Thymus (tissue), 11 donors: Measurements from ENCODE around the gene ANKRD10. TPM values are rescaled to one million over a fixed set of nuclear protein-coding genes. Genes with fewer than 3 reads are reported as not detected.
"Not testable (repeated sequence)": the region's sequence is repeated elsewhere in the genome, so short reads cannot be mapped to it uniquely, and the experiment has no call there.

Source experiments
- DNase-seq, 9 donors: peaks; one replicate each; pipeline ENCODE4 v3.0.0-alpha.2; 2013; ENCODE audit warnings: low spot score in 9 of 9, low read depth in 6 of 9, missing footprints in 1 of 9
- H3K27ac ChIP-seq, 2 donors: one replicate each; pipeline ENCODE4 v1.5.1; 2013; ENCODE audit warnings: control low read depth in 1 of 2, low read depth in 1 of 2, low read length in 1 of 2, mild to moderate bottlenecking in 1 of 2, moderate library complexity in 1 of 2
- H3K27me3 ChIP-seq, 2 donors: one replicate each; pipeline ENCODE4 v1.5.1; 2013; ENCODE audit warnings: low read length in 1 of 2; ENCODE audit not compliant: control insufficient read depth in 2 of 2, insufficient read depth in 1 of 2
- H3K36me3 ChIP-seq, 2 donors: one replicate each; pipeline ENCODE4 v1.5.1; 2013; ENCODE audit warnings: low read length in 1 of 2, mild to moderate bottlenecking in 1 of 2, moderate library complexity in 1 of 2; ENCODE audit not compliant: control insufficient read depth in 2 of 2, insufficient read depth in 2 of 2
- H3K4me1 ChIP-seq, 2 donors: one replicate each; pipeline ENCODE4 v1.5.1; 2013; ENCODE audit warnings: low read length in 2 of 2; ENCODE audit not compliant: control insufficient read depth in 2 of 2, insufficient read depth in 2 of 2
- H3K4me3 ChIP-seq, 2 donors: one replicate each; pipeline ENCODE4 v1.5.1; 2013; ENCODE audit warnings: low read length in 2 of 2, control low read depth in 1 of 2, mild to moderate bottlenecking in 1 of 2
- H3K9me3 ChIP-seq, 2 donors: one replicate each; pipeline ENCODE4 v1.5.1; 2013; ENCODE audit warnings: low read length in 1 of 2, mild to moderate bottlenecking in 1 of 2; ENCODE audit not compliant: control insufficient read depth in 2 of 2, insufficient read depth in 1 of 2
- WGBS: extraction: QIAGEN DNeasy Blood & Tissue Kit; methylation state at CpG from one replicate; pipeline ENCODE4 v1.1.7; 2013; 5-methylcytosine and 5-hydroxymethylcytosine counted together
- polyA plus RNA-seq: library from polyadenylated mRNA; stranded (reverse); fragments of 200-250 nt; gene quantifications from one replicate; pipeline ENCODE4 v1.2.3, GENCODE V29; 2013
- total RNA-seq: library from RNA; stranded (reverse); fragments of 120-200 nt; gene quantifications from one replicate; pipeline ENCODE4 v1.2.4, GENCODE V29; 2013
- donor health status: healthy.

The ANKRD10 gene
- total and polyA plus RNA-seq, 2 donors: 85.8 to 207 TPM

GRCh38 chr13:110853235-110853721 is 61.6 kb downstream of the ANKRD10 start:
- Histone ChIP-seq H3K4me3 (no peak overlapping the region), H3K27ac (no peak overlapping the region), H3K9me3 (peaks cover 0 to 4% of the 10 kb centered on the region in 2 donors), H3K4me1 (no peaks in the 10 kb centered on the region), H3K27me3 (peaks cover 0 to 6% of the 10 kb centered on the region in 2 donors), H3K36me3 (no peaks in the 10 kb centered on the region)
- DNase-seq: no peak
- 96% methylated on average over 20 of the region's 20 CpGs for WGBS

GRCh38 chr13:110850840-110851239 is 64.0 kb downstream of the ANKRD10 start:
- Histone ChIP-seq H3K9me3 (peaks cover 0 to 3% of the 10 kb centered on the region in 2 donors), H3K27ac (no peak overlapping the region), H3K4me1 (no peaks in the 10 kb centered on the region), H3K36me3 (no peaks in the 10 kb centered on the region), H3K4me3 (no peak overlapping the region), H3K27me3 (peaks cover 0 to 12% of the 10 kb centered on the region in 2 donors)
- WGBS: 86% methylated on average over 11 of the region's 11 CpGs
- no peak for DNase-seq

- Histone ChIP-seq H3K4me1 (no peaks in the 10 kb centered on the region), H3K9me3 (peaks cover 0 to 3% of the 10 kb centered on the region in 2 donors), H3K27me3 (peaks cover 0 to 12% of the 10 kb centered on the region in 2 donors), H3K27ac (no peak overlapping the region), H3K4me3 (no peak overlapping the region), H3K36me3 (no peaks in the 10 kb centered on the region)
- no peak for DNase-seq
- 83% methylated on average over 4 of the region's 4 CpGs for WGBS
These were observed 64.9 kb downstream of the ANKRD10 start for GRCh38 chr13:110850006-110850405.

- Histone ChIP-seq H3K27me3 (peaks cover 0 to 6% of the 10 kb centered on the region in 2 donors), H3K4me3 (no peak overlapping the region), H3K36me3 (no peaks in the 10 kb centered on the region), H3K9me3 (peaks cover 0 to 3% of the 10 kb centered on the region in 2 donors), H3K27ac (no peak overlapping the region), H3K4me1 (no peaks in the 10 kb centered on the region)
- WGBS: 96% methylated on average over 3 of the region's 3 CpGs
- DNase-seq: no peak
These were observed 69.3 kb downstream of the ANKRD10 start for GRCh38 chr13:110845520-110845919.

GRCh38 chr13:110841846-110842245 is 73.0 kb downstream of the ANKRD10 start:
- no peak overlapping the region for H3K4me3 ChIP-seq
- H3K4me1 ChIP-seq: no peaks in the 10 kb centered on the region
- H3K9me3 ChIP-seq: peaks cover 0 to 3% of the 10 kb centered on the region in 2 donors
- no peaks in the 10 kb centered on the region for H3K36me3 ChIP-seq
- no peak overlapping the region for H3K27ac ChIP-seq
- H3K27me3 ChIP-seq: peaks cover 0 to 4% of the 10 kb centered on the region in 2 donors
- 88% methylated on average over 3 of the region's 3 CpGs for WGBS
- DNase-seq: no peak

GRCh38 chr13:110841406-110841805 is 73.5 kb downstream of the ANKRD10 start:
- WGBS: 96% methylated on average over 2 of the region's 2 CpGs
- H3K27ac ChIP-seq: no peak overlapping the region

GRCh38 chr13:110838867-110839538 is 75.9 kb downstream of the ANKRD10 start:
- no peaks in the 10 kb centered on the region for H3K27me3 ChIP-seq
- H3K36me3 ChIP-seq: no peaks in the 10 kb centered on the region
- no peaks in the 10 kb centered on the region for H3K9me3 ChIP-seq
- DNase-seq: no peak
- no peaks in the 10 kb centered on the region for H3K4me1 ChIP-seq
- H3K27ac ChIP-seq: no peak overlapping the region
- H3K4me3 ChIP-seq: no peak overlapping the region
- 96% methylated on average over 3 of the region's 4 CpGs for WGBS

More at GRCh38 chr13:110841406-110841805, 73.5 kb downstream of the ANKRD10 start:
- no peak for DNase-seq
- H3K4me1 ChIP-seq: no peaks in the 10 kb centered on the region
- H3K27me3 ChIP-seq: peaks cover 0 to 3% of the 10 kb centered on the region in 2 donors
- H3K9me3 ChIP-seq: peaks cover 0 to 1% of the 10 kb centered on the region in 2 donors
- H3K4me3 ChIP-seq: no peak overlapping the region
- H3K36me3 ChIP-seq: no peaks in the 10 kb centered on the region

- Histone ChIP-seq H3K9me3 (no peaks in the 10 kb centered on the region), H3K4me1 (no peaks in the 10 kb centered on the region), H3K27ac (no peak overlapping the region), H3K27me3 (peaks cover 0 to under 1% of the 10 kb centered on the region in 2 donors), H3K4me3 (no peak overlapping the region), H3K36me3 (no peaks in the 10 kb centered on the region)
- no peak for DNase-seq
- 97% methylated on average over 8 of the region's 8 CpGs for WGBS
These were observed 76.8 kb downstream of the ANKRD10 start for GRCh38 chr13:110838116-110838515.

- not testable (repeated sequence) for H3K36me3 ChIP-seq, H3K27me3 ChIP-seq, DNase-seq, H3K27ac ChIP-seq, H3K4me1 ChIP-seq, H3K9me3 ChIP-seq, H3K4me3 ChIP-seq
- 67% methylated on average over 5 of the region's 5 CpGs for WGBS
These were observed 77.3 kb downstream of the ANKRD10 start for GRCh38 chr13:110837397-110838061.
